DLD1 (cell line): Measurements from ENCODE around the gene PDPK1.
"Not testable (repeated sequence)": the region's sequence is repeated elsewhere in the genome, so short reads cannot be mapped to it uniquely, and the experiment has no call there.

ENCODE experiments used
- in situ Hi-C: cut with HindIII; loops from 2 replicates; pipeline ENCODE4 v1.10.0; 2017; ENCODE audit warnings: low sequenced_read_pairs

PDPK1 gene

GRCh38 chr16:2520784-2521531 is 16.9 kb upstream of the PDPK1 start:
- in situ Hi-C loops: no loop called here

- in situ Hi-C loops: no loop called here
These were observed 14.0 kb upstream of the PDPK1 start for GRCh38 chr16:2523801-2524231.

- in situ Hi-C loops: no loop called here
These were observed 13.4 kb upstream of the PDPK1 start for GRCh38 chr16:2524339-2524938.

- in situ Hi-C loops: no loop called here
These were observed 11.7 kb upstream of the PDPK1 start for GRCh38 chr16:2526135-2526534.

- in situ Hi-C loops: no loop called here
These were observed 10.6 kb upstream of the PDPK1 start for GRCh38 chr16:2527071-2527783.

GRCh38 chr16:2527784-2528100 is 10.1 kb upstream of the PDPK1 start:
- in situ Hi-C loops: no loop called here

- in situ Hi-C loops: no loop called here
These were observed 9.4 kb upstream of the PDPK1 start for GRCh38 chr16:2528161-2529060.

GRCh38 chr16:2529061-2529931 is 8.5 kb upstream of the PDPK1 start:
- in situ Hi-C loops: no loop called here

- in situ Hi-C loops: no loop called here
These were observed 7.7 kb upstream of the PDPK1 start for GRCh38 chr16:2529961-2530628.

GRCh38 chr16:2530629-2531318 is 7.0 kb upstream of the PDPK1 start:
- in situ Hi-C loops: no loop called here

- in situ Hi-C loops: no loop called here
These were observed 6.5 kb upstream of the PDPK1 start, which contains the start of gene CEMP1 for GRCh38 chr16:2531371-2531695. TSS of gene CEMP1 (minus strand) at chr16:2531408. CDS start at chr16:2531073, 335 bp downstream.

GRCh38 chr16:2531696-2532493 is 5.9 kb upstream of the PDPK1 start:
- in situ Hi-C loops: no loop called here

GRCh38 chr16:2532494-2533141 is 5.2 kb upstream of the PDPK1 start:
- in situ Hi-C loops: no loop called here

- in situ Hi-C loops: not testable (repeated sequence)
These were observed 4.6 kb upstream of the PDPK1 start for GRCh38 chr16:2533142-2533755.

GRCh38 chr16:2533912-2534311 is 3.9 kb upstream of the PDPK1 start:
- in situ Hi-C loops: no loop called here

- in situ Hi-C loops: not testable (repeated sequence)
These were observed 3.5 kb upstream of the PDPK1 start for GRCh38 chr16:2534335-2534734.

GRCh38 chr16:2535625-2536013 is 2.2 kb upstream of the PDPK1 start:
- in situ Hi-C loops: no loop called here
